ENCODE results near the gene TM4SF20. TPM values are rescaled to one million over a fixed set of nuclear protein-coding genes. Genes with fewer than 3 reads are reported as not detected.

Gene TM4SF20
- total and polyA plus RNA-seq, 12 donors = not detected

GRCh38 chr2:227378371-227378782 is 729 bp downstream of the TM4SF20 start:
- no peaks in the 10 kb centered on the region for H3K9me3 ChIP-seq
- WGBS, 2 donors = 83% methylated on average over 4 of the region's 4 CpGs
- no peak for TF ChIP-seq CTCF (IDR thresholded peaks at IDR 0.05)
- no peak for DNase-seq
- no peaks in the 10 kb centered on the region for H3K36me3 ChIP-seq
- no peak overlapping the region for H3K4me3 ChIP-seq
- ATAC-seq = no peak
- H3K4me1 ChIP-seq = peaks cover 0 to 13% (median 0%) of the 10 kb centered on the region in 9 donors
- H3K27me3 ChIP-seq = peaks cover 0 to 32% (median 11%) of the 10 kb centered on the region in 7 donors
- H3K27ac ChIP-seq = no peak overlapping the region
- intact Hi-C loops (cut with DNase I) = no loop called here

GRCh38 chr2:227377467-227378351 is 1.4 kb downstream of the TM4SF20 start:
- Histone ChIP-seq H3K36me3 (no peaks in the 10 kb centered on the region), H3K9me3 (no peaks in the 10 kb centered on the region), H3K27me3 (peaks cover 0 to 26% (median 11%) of the 10 kb centered on the region in 7 donors), H3K4me3 (no peak overlapping the region), H3K4me1 (peaks cover 0 to 13% (median 0%) of the 10 kb centered on the region in 9 donors), H3K27ac (peak overlapping the region in 1 of 10 donors; percentile 42)
- ATAC-seq (no peak), DNase-seq (no peak)
- intact Hi-C loops (cut with DNase I) = no loop called here
- TF ChIP-seq CTCF (IDR thresholded peaks at IDR 0.05) = no peak
- 82 to 85% methylated on average over 8 of the region's 8 CpGs for WGBS, 2 donors

GRCh38 chr2:227376656-227377396 is 2.3 kb downstream of the TM4SF20 start:
- intact Hi-C loops (cut with DNase I) = no loop called here
- H3K27me3 ChIP-seq = peaks cover 0 to 29% (median 11%) of the 10 kb centered on the region in 7 donors
- peaks cover 0 to 13% (median 0%) of the 10 kb centered on the region in 9 donors for H3K4me1 ChIP-seq
- no peaks in the 10 kb centered on the region for H3K9me3 ChIP-seq
- DNase-seq (no peak), ATAC-seq (no peak)
- WGBS, 2 donors = 54 to 56% methylated on average over 9 of the region's 9 CpGs
- H3K4me3 ChIP-seq = no peak overlapping the region
- H3K36me3 ChIP-seq = no peaks in the 10 kb centered on the region
- peak overlapping the region in 1 of 10 donors; percentile 42 for H3K27ac ChIP-seq
- TF ChIP-seq CTCF (IDR thresholded peaks at IDR 0.05) = no peak

GRCh38 chr2:227374158-227374557 is 4.9 kb downstream of the TM4SF20 start:
- H3K27me3 ChIP-seq = peaks cover 0 to 17% (median 4%) of the 10 kb centered on the region in 7 donors
- no peak for TF ChIP-seq CTCF (IDR thresholded peaks at IDR 0.05)
- 68 to 76% methylated on average over 6 of the region's 6 CpGs for WGBS, 2 donors
- intact Hi-C loops (cut with DNase I) = no loop called here
- H3K9me3 ChIP-seq = no peaks in the 10 kb centered on the region
- H3K4me1 ChIP-seq = peaks cover 0 to 39% (median 0%) of the 10 kb centered on the region in 9 donors
- ATAC-seq (no peak), DNase-seq (no peak)
- H3K27ac ChIP-seq = peak overlapping the region in 1 of 10 donors; percentile 49
- no peaks in the 10 kb centered on the region for H3K36me3 ChIP-seq
- no peak overlapping the region for H3K4me3 ChIP-seq

Measured in heart right ventricle (tissue), 16 donors.